OCI-LY1 (cell line): ENCODE measurements around the gene MAPK13.

Experiments used
- CTCF ChIP-seq: fragments of 200-600 bp; sonication (generic), shearing (Covaris generic); IDR thresholded peaks from 2 replicates; pipeline ENCODE4 v1.5.1; 2017; ENCODE audit warnings: mild to moderate bottlenecking, antibody characterized with exemption, low read length, moderate library complexity, mixed read lengths
- EZH2 ChIP-seq: fragments of 200-600 bp; sonication (generic), shearing (Covaris generic); IDR thresholded peaks from 2 replicates; pipeline ENCODE4 v1.8.0; 2017; ENCODE audit warnings: borderline replicate concordance, mixed run types, mild to moderate bottlenecking, antibody characterized with exemption, low read length, moderate library complexity, mixed read lengths

DNA sequence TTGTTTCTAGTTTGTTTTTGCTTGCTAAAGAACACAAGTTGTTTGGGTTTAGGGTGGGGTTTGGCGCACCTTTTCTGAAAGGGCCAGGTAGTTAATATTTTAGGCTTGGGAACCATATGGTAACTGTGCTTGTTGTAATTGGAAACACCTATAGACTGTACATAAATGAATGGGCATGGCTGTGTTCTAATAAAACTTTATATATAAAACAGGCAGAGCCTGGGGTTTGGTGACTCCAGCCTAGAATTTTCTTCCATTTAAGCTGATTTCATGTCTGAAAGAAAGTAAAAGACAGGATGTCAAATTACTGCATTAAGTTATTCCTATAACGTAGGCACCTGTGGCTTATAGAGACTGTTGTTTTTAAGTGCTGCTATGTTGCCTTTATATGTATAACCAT is 36.1 kb upstream of the MAPK13 start:
- TF ChIP-seq CTCF, result no peak
- TF ChIP-seq EZH2, result no peak
